Measurements from ENCODE around the gene NRP1. TPM values are rescaled to one million over a fixed set of nuclear protein-coding genes. Genes with fewer than 3 reads are reported as not detected.

Gene NRP1
- total RNA-seq, 1 experiment from 2014 or later, result 31.7 TPM

- Histone ChIP-seq H3K27me3 (replicated peaks; ENCODE audit: insufficient read depth, low read depth, low read length, poor library complexity) (no peaks in the 10 kb centered on the region), H3K36me3 (ENCODE audit: insufficient read depth, low read length, poor library complexity, severe bottlenecking) (no peaks in the 10 kb centered on the region), H3K9me3 (ENCODE audit: low read depth, low read length, poor library complexity, severe bottlenecking) (no peaks in the 10 kb centered on the region), H3K27ac (ENCODE audit: low read depth, low read length, poor library complexity, severe bottlenecking) (no peak overlapping the region), H3K4me1 (ENCODE audit: insufficient read depth, low read length, poor library complexity, severe bottlenecking) (peaks cover 45% of the 10 kb centered on the region), H3K4me3 (ENCODE audit: low read depth, low read length, poor library complexity, severe bottlenecking) (no peak overlapping the region)
- no peak for TF ChIP-seq EZH2 (IDR thresholded peaks at IDR 0.05; ENCODE audit: borderline replicate concordance, low read depth, low read length, poor library complexity, severe bottlenecking)
- TF ChIP-seq, protein P1, sequence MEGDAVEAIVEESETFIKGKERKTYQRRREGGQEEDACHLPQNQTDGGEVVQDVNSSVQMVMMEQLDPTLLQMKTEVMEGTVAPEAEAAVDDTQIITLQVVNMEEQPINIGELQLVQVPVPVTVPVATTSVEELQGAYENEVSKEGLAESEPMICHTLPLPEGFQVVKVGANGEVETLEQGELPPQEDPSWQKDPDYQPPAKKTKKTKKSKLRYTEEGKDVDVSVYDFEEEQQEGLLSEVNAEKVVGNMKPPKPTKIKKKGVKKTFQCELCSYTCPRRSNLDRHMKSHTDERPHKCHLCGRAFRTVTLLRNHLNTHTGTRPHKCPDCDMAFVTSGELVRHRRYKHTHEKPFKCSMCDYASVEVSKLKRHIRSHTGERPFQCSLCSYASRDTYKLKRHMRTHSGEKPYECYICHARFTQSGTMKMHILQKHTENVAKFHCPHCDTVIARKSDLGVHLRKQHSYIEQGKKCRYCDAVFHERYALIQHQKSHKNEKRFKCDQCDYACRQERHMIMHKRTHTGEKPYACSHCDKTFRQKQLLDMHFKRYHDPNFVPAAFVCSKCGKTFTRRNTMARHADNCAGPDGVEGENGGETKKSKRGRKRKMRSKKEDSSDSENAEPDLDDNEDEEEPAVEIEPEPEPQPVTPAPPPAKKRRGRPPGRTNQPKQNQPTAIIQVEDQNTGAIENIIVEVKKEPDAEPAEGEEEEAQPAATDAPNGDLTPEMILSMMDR (conservative IDR thresholded peaks at IDR 0.05; ENCODE audit: low read depth, low read length), result no peak
- DNase-seq (ENCODE audit: low spot score), result no peak
- BruUV-seq (replicated peaks), result no TSS peak
- ChIA-PET CTCF (no interaction called here), POLR2A (ENCODE audit: low non-redundant PET) (no interaction called here)
- intact Hi-C loops (cut with micrococcal nuclease; ENCODE audit: unreplicated experiment), result no loop called here
Observed at GRCh38 chr10:33310853-33311252, 23.6 kb downstream of the NRP1 start.

DNA sequence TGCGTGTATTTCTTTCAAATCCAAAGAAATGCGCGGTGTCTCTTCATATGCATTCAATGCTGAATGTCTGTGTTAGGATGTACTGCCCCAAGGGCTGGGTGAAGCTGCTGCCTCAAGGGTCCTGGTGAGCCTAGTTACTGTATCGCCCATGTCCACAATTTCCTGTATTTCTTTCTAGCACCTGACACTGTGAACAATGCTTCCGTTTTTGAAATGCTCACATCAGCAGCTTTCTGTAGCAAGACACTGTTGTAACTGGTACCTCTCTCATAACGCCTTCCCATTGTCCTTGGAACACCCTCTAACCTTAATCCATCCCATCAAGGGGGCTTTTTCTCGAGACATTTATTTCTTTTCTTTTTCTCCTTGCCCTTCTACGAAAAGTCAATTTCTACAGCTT, 25.1 kb downstream of the NRP1 start:
- peaks cover 39% of the 10 kb centered on the region for H3K4me1 ChIP-seq (ENCODE audit: insufficient read depth, low read length, poor library complexity, severe bottlenecking)
- H3K4me3 ChIP-seq (ENCODE audit: low read depth, low read length, poor library complexity, severe bottlenecking), result no peak overlapping the region
- no peaks in the 10 kb centered on the region for H3K27me3 ChIP-seq (replicated peaks; ENCODE audit: insufficient read depth, low read depth, low read length, poor library complexity)
- no peaks in the 10 kb centered on the region for H3K36me3 ChIP-seq (ENCODE audit: insufficient read depth, low read length, poor library complexity, severe bottlenecking)
- DNase-seq (ENCODE audit: low spot score), result no peak
- BruUV-seq (replicated peaks), result no TSS peak
- no peak overlapping the region for H3K27ac ChIP-seq (ENCODE audit: low read depth, low read length, poor library complexity, severe bottlenecking)
- intact Hi-C loops (cut with micrococcal nuclease; ENCODE audit: unreplicated experiment), result no loop called here
- H3K9me3 ChIP-seq (ENCODE audit: low read depth, low read length, poor library complexity, severe bottlenecking), result no peaks in the 10 kb centered on the region
- ChIA-PET CTCF (no interaction called here), POLR2A (ENCODE audit: low non-redundant PET) (no interaction called here)
- TF ChIP-seq, protein P1 (conservative IDR thresholded peaks at IDR 0.05; ENCODE audit: low read depth, low read length), result no peak
- no peak for TF ChIP-seq EZH2 (IDR thresholded peaks at IDR 0.05; ENCODE audit: borderline replicate concordance, low read depth, low read length, poor library complexity, severe bottlenecking)

- H3K9me3 ChIP-seq (ENCODE audit: low read depth, low read length, poor library complexity, severe bottlenecking), result no peaks in the 10 kb centered on the region
- no peak overlapping the region for H3K27ac ChIP-seq (ENCODE audit: low read depth, low read length, poor library complexity, severe bottlenecking)
- ChIA-PET CTCF (no interaction called here), POLR2A (ENCODE audit: low non-redundant PET) (no interaction called here)
- no peaks in the 10 kb centered on the region for H3K27me3 ChIP-seq (replicated peaks; ENCODE audit: insufficient read depth, low read depth, low read length, poor library complexity)
- DNase-seq (ENCODE audit: low spot score), result no peak
- peaks cover 38% of the 10 kb centered on the region for H3K4me1 ChIP-seq (ENCODE audit: insufficient read depth, low read length, poor library complexity, severe bottlenecking)
- H3K36me3 ChIP-seq (ENCODE audit: insufficient read depth, low read length, poor library complexity, severe bottlenecking), result no peaks in the 10 kb centered on the region
- TF ChIP-seq, protein P1 (conservative IDR thresholded peaks at IDR 0.05; ENCODE audit: low read depth, low read length), result no peak
- TF ChIP-seq EZH2 (IDR thresholded peaks at IDR 0.05; ENCODE audit: borderline replicate concordance, low read depth, low read length, poor library complexity, severe bottlenecking), result no peak
- H3K4me3 ChIP-seq (ENCODE audit: low read depth, low read length, poor library complexity, severe bottlenecking), result no peak overlapping the region
- BruUV-seq (replicated peaks), result no TSS peak
- intact Hi-C loops (cut with micrococcal nuclease; ENCODE audit: unreplicated experiment), result no loop called here
Observed at GRCh38 chr10:33307835-33308234, 26.6 kb downstream of the NRP1 start.
